Vagina (tissue), 2 donors: ENCODE data around the gene CNTNAP5.

ENCODE experiments used
- CTCF ChIP-seq, 3 experiments: fragments of 450-650 bp in 2 of 3; fragments of 200-600 bp in 1 of 3; sonication (generic) in 1 of 3; IDR thresholded peaks; one replicate each; pipeline ENCODE4 v1.5.1; 2017 to 2019; ENCODE audit warnings: antibody characterized with exemption in 3 of 3, mild to moderate bottlenecking in 2 of 3, moderate library complexity in 2 of 3
- POLR2A ChIP-seq, 2 donors: fragments of 450-650 bp; IDR thresholded peaks; one replicate each; pipeline ENCODE4 v1.6.1; 2017; ENCODE audit warnings: antibody characterized with exemption in 2 of 2, mild to moderate bottlenecking in 2 of 2, moderate library complexity in 2 of 2

- TF ChIP-seq CTCF (IDR thresholded peaks at IDR 0.05), result no peak
- no peak for TF ChIP-seq POLR2A (IDR thresholded peaks at IDR 0.05)
Observed at GRCh38 chr2:124316133-124316532, 291.0 kb downstream of the CNTNAP5 start.
